Measurements from ENCODE around the gene ATP6V0E1.

ATP6V0E1 gene

DNA sequence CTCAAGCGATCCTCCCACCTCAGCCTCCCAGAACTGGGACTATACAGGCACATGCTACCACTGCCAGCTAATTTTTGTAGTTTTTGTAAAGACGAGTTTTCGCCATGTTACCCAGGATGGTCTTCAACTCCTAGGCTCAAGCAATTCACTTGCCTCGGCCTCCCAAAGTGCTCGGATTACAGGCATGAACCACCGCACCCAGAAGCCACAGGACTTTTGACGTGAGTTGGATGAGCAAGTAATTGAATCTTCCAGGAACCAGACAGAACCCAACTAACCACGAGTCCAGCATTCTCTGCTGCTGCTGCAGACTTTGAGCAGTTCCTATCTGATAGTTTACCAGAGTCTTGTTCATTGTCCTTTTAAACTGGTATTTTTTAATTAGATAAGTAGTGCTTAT, 9.6 kb upstream of the ATP6V0E1 start:
- no peaks in the 10 kb centered on the region for H3K27me3 ChIP-seq (ENCODE audit: insufficient read depth, low read length)

DNA sequence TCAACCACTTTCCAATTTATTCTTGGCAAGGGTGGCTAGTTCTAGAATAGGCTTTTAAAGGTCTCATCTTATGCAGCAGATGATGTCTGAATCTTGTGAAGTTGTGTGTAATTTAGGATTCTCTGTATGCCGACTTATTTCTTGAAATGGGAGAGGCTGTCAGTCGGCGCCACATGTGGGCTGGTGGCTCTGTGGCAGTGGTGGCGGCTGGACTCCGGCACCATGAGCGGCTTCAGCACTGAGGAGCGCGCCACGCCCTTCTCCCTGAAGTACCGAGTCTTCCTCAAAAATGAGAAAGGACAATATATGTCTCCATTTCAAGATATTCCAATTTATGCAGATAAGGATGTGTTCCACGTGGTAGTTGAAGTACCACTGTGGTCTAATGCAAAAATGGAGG, 8.3 kb upstream of the ATP6V0E1 start:
- WGBS (ENCODE audit: extremely low coverage, insufficient coverage, insufficient read length) = no CpG with 5 or more reads among the region's 11 CpGs
- H3K4me1 ChIP-seq (ENCODE audit: control insufficient read depth in 1 of 2, insufficient read depth in 2 of 2, low read length in 2 of 2) = no peaks in the 10 kb centered on the region
- no peak overlapping the region for H4K91ac ChIP-seq (ENCODE audit: low read depth, low read length)
- no peaks in the 10 kb centered on the region for H3K27me3 ChIP-seq (ENCODE audit: insufficient read depth, low read length)
- no peak overlapping the region for H3K14ac ChIP-seq (ENCODE audit: low read length)
- no peak overlapping the region for H4K12ac ChIP-seq (ENCODE audit: low read depth, low read length)
- no peak overlapping the region for H3K23ac ChIP-seq (ENCODE audit: low read length)
- no peaks in the 10 kb centered on the region for H3K79me2 ChIP-seq (ENCODE audit: control insufficient read depth, insufficient read depth, low read length, poor library complexity)
- no peak overlapping the region for H3K4me3 ChIP-seq (ENCODE audit: low read depth, low read length)
- H4K8ac ChIP-seq (ENCODE audit: low read depth, low read length) = no peak overlapping the region
- H2BK5ac ChIP-seq (ENCODE audit: low read depth, low read length, poor library complexity) = no peak overlapping the region
- no peak overlapping the region for H3K18ac ChIP-seq (ENCODE audit: low read length)
- H3K27ac ChIP-seq (ENCODE audit: low read depth, low read length) = no peak overlapping the region
- peaks cover 0 to under 1% of the 10 kb centered on the region in 2 experiments for H3K36me3 ChIP-seq (ENCODE audit: control insufficient read depth in 1 of 2, insufficient read depth in 2 of 2, low read length in 2 of 2)
- no peak overlapping the region for H3K4ac ChIP-seq (ENCODE audit: low read depth, low read length)
- H3K9me3 ChIP-seq (ENCODE audit: insufficient read depth, low read depth, low read length) = no peaks in the 10 kb centered on the region
- no peaks in the 10 kb centered on the region for H3K79me1 ChIP-seq (ENCODE audit: low read length)
- H2AK5ac ChIP-seq (ENCODE audit: low read length) = no peak overlapping the region
- H2AFZ ChIP-seq (ENCODE audit: insufficient read depth, low read length, poor library complexity) = no peak overlapping the region
- no peak overlapping the region for H3K4me2 ChIP-seq (ENCODE audit: low read length)
- no peak overlapping the region for H2BK120ac ChIP-seq (ENCODE audit: insufficient read depth, low read length, poor library complexity)
- DNase-seq = no peak
- H2BK12ac ChIP-seq (ENCODE audit: low read length) = no peak overlapping the region
- no peak overlapping the region for H3K9ac ChIP-seq (ENCODE audit: low read length)

More for the DNA sequence above, 9.6 kb upstream of the ATP6V0E1 start:
- Histone ChIP-seq H4K12ac (ENCODE audit: low read depth, low read length) (peak overlapping the region; percentile 28), H2AK5ac (ENCODE audit: low read length) (no peak overlapping the region), H3K4me1 (ENCODE audit: control insufficient read depth in 1 of 2, insufficient read depth in 2 of 2, low read length in 2 of 2) (no peaks in the 10 kb centered on the region), H2BK5ac (ENCODE audit: low read depth, low read length, poor library complexity) (no peak overlapping the region), H4K8ac (ENCODE audit: low read depth, low read length) (no peak overlapping the region), H3K4ac (ENCODE audit: low read depth, low read length) (no peak overlapping the region), H3K18ac (ENCODE audit: low read length) (no peak overlapping the region), H2BK120ac (ENCODE audit: insufficient read depth, low read length, poor library complexity) (no peak overlapping the region), H3K4me2 (ENCODE audit: low read length) (no peak overlapping the region), H3K9ac (ENCODE audit: low read length) (no peak overlapping the region), H2BK12ac (ENCODE audit: low read length) (no peak overlapping the region), H4K91ac (ENCODE audit: low read depth, low read length) (no peak overlapping the region), H3K4me3 (ENCODE audit: low read depth, low read length) (no peak overlapping the region), H3K23ac (ENCODE audit: low read length) (no peak overlapping the region), H3K79me1 (ENCODE audit: low read length) (no peaks in the 10 kb centered on the region), H3K36me3 (ENCODE audit: control insufficient read depth in 1 of 2, insufficient read depth in 2 of 2, low read length in 2 of 2) (peaks cover 2 to 8% of the 10 kb centered on the region in 2 experiments), H3K27ac (ENCODE audit: low read depth, low read length) (no peak overlapping the region), H3K79me2 (ENCODE audit: control insufficient read depth, insufficient read depth, low read length, poor library complexity) (no peaks in the 10 kb centered on the region), H3K9me3 (ENCODE audit: insufficient read depth, low read depth, low read length) (no peaks in the 10 kb centered on the region), H2AFZ (ENCODE audit: insufficient read depth, low read length, poor library complexity) (no peak overlapping the region), H3K14ac (ENCODE audit: low read length) (no peak overlapping the region)
- DNase-seq = no peak
- WGBS (ENCODE audit: extremely low coverage, insufficient coverage, insufficient read length) = no CpG with 5 or more reads among the region's 8 CpGs

DNA sequence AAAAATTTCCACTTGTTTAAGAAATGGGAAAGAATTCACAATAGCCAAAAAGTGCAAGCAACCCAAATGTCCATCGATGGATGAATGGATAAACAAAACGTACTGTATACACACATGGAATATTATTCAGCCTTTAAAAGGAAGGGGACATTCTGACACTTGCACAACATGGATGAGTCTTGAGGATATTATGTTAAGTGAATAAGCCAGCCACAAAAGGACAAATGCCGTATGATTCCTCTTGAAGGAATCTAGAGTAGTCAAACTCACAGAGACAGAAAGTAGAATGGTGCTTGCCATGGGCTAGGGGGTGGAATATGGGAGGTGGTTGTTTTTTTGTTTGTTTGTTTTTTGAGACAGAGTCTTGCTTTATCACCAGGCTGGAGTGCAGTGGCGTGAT, 3.8 kb upstream of the ATP6V0E1 start:
- Histone ChIP-seq H3K4me3 (ENCODE audit: low read depth, low read length) (no peak overlapping the region), H3K14ac (ENCODE audit: low read length) (no peak overlapping the region), H3K79me1 (ENCODE audit: low read length) (peaks cover 9% of the 10 kb centered on the region), H3K4ac (ENCODE audit: low read depth, low read length) (no peak overlapping the region), H4K12ac (ENCODE audit: low read depth, low read length) (no peak overlapping the region), H4K8ac (ENCODE audit: low read depth, low read length) (no peak overlapping the region), H3K4me1 (ENCODE audit: control insufficient read depth in 1 of 2, insufficient read depth in 2 of 2, low read length in 2 of 2) (no peaks in the 10 kb centered on the region), H3K27me3 (ENCODE audit: insufficient read depth, low read length) (no peaks in the 10 kb centered on the region), H3K9ac (ENCODE audit: low read length) (no peak overlapping the region), H3K18ac (ENCODE audit: low read length) (no peak overlapping the region), H2AK5ac (ENCODE audit: low read length) (no peak overlapping the region), H3K9me3 (ENCODE audit: insufficient read depth, low read depth, low read length) (no peaks in the 10 kb centered on the region), H3K36me3 (ENCODE audit: control insufficient read depth in 1 of 2, insufficient read depth in 2 of 2, low read length in 2 of 2) (no peaks in the 10 kb centered on the region), H3K23ac (ENCODE audit: low read length) (no peak overlapping the region), H2BK12ac (ENCODE audit: low read length) (no peak overlapping the region), H2AFZ (ENCODE audit: insufficient read depth, low read length, poor library complexity) (no peak overlapping the region), H2BK5ac (ENCODE audit: low read depth, low read length, poor library complexity) (no peak overlapping the region), H3K27ac (ENCODE audit: low read depth, low read length) (no peak overlapping the region), H2BK120ac (ENCODE audit: insufficient read depth, low read length, poor library complexity) (no peak overlapping the region), H3K4me2 (ENCODE audit: low read length) (no peak overlapping the region), H3K79me2 (ENCODE audit: control insufficient read depth, insufficient read depth, low read length, poor library complexity) (peaks cover 7% of the 10 kb centered on the region), H4K91ac (ENCODE audit: low read depth, low read length) (no peak overlapping the region)
- DNase-seq = peak; percentile 68 to 91
- WGBS (ENCODE audit: extremely low coverage, insufficient coverage, insufficient read length) = no CpG with 5 or more reads among the region's 4 CpGs

DNA sequence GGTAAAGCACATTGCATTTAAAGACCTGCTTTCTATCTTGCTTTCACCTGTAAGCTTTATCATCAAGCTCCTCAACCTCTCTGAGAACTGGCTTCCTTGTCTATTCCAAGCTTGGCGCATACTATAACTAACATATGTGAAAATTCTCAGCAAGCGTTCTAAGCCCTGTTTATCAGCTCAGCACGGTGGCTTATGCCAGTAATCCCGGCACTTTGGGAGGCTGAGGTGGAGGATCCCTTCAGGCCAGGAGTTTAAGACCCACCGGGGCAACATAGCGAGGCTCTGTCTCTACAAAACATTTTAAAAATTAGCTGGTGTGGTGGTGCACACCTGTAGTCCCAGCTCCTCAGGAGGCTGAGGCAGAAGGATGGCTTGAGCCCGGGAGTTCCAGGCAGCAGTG, 1.6 kb upstream of the ATP6V0E1 start:
- H3K9me3 ChIP-seq (ENCODE audit: insufficient read depth, low read depth, low read length) = no peaks in the 10 kb centered on the region
- H3K4ac ChIP-seq (ENCODE audit: low read depth, low read length) = no peak overlapping the region
- peaks cover 3 to 8% of the 10 kb centered on the region in 2 experiments for H3K36me3 ChIP-seq (ENCODE audit: control insufficient read depth in 1 of 2, insufficient read depth in 2 of 2, low read length in 2 of 2)
- H2AFZ ChIP-seq (ENCODE audit: insufficient read depth, low read length, poor library complexity) = no peak overlapping the region
- H4K12ac ChIP-seq (ENCODE audit: low read depth, low read length) = no peak overlapping the region
- no peak for DNase-seq
- H3K23ac ChIP-seq (ENCODE audit: low read length) = no peak overlapping the region
- H2BK120ac ChIP-seq (ENCODE audit: insufficient read depth, low read length, poor library complexity) = no peak overlapping the region
- peaks cover 9% of the 10 kb centered on the region for H3K79me1 ChIP-seq (ENCODE audit: low read length)
- no peak overlapping the region for H3K27ac ChIP-seq (ENCODE audit: low read depth, low read length)
- no peak overlapping the region for H3K4me3 ChIP-seq (ENCODE audit: low read depth, low read length)
- H3K14ac ChIP-seq (ENCODE audit: low read length) = no peak overlapping the region
- no peak overlapping the region for H2AK5ac ChIP-seq (ENCODE audit: low read length)
- H3K4me1 ChIP-seq (ENCODE audit: control insufficient read depth in 1 of 2, insufficient read depth in 2 of 2, low read length in 2 of 2) = no peaks in the 10 kb centered on the region
- WGBS (ENCODE audit: extremely low coverage, insufficient coverage, insufficient read length) = no CpG with 5 or more reads among the region's 7 CpGs
- H3K18ac ChIP-seq (ENCODE audit: low read length) = no peak overlapping the region
- H3K27me3 ChIP-seq (ENCODE audit: insufficient read depth, low read length) = no peaks in the 10 kb centered on the region
- no peak overlapping the region for H3K9ac ChIP-seq (ENCODE audit: low read length)
- no peak overlapping the region for H4K91ac ChIP-seq (ENCODE audit: low read depth, low read length)
- H4K8ac ChIP-seq (ENCODE audit: low read depth, low read length) = no peak overlapping the region
- H2BK12ac ChIP-seq (ENCODE audit: low read length) = no peak overlapping the region
- H2BK5ac ChIP-seq (ENCODE audit: low read depth, low read length, poor library complexity) = no peak overlapping the region
- H3K79me2 ChIP-seq (ENCODE audit: control insufficient read depth, insufficient read depth, low read length, poor library complexity) = peaks cover 10% of the 10 kb centered on the region
- H3K4me2 ChIP-seq (ENCODE audit: low read length) = no peak overlapping the region

All from trophoblast cell (in vitro differentiated cells and primary cell).